Iris pigment epithelial cell (primary cell): ENCODE data around the gene STEEP1.

ENCODE experiments used
- DNase-seq: peaks from one replicate; pipeline ENCODE4 v3.0.0-alpha.2; 2011; ENCODE audit warnings: low read depth

Gene STEEP1

GRCh38 chrX:119488749-119489148 lies 76.5 kb downstream of the STEEP1 start:
- peak; percentile 41 for DNase-seq
